ENCODE measurements around the gene PDLIM3.
"Not testable (repeated sequence)": the region's sequence is repeated elsewhere in the genome, so short reads cannot be mapped to it uniquely, and the experiment has no call there.

PDLIM3 gene

GRCh38 chr4:185515248-185515647 lies 20.1 kb downstream of the PDLIM3 start:
- DNase-seq = no peak

GRCh38 chr4:185514182-185514697 lies 21.1 kb downstream of the PDLIM3 start:
- DNase-seq = no peak

- DNase-seq = no peak
Measured at GRCh38 chr4:185513489-185514181, 21.7 kb downstream of the PDLIM3 start.

- no peak for DNase-seq
Measured at GRCh38 chr4:185512516-185512915, 22.8 kb downstream of the PDLIM3 start.

GRCh38 chr4:185511243-185511642 lies 24.1 kb downstream of the PDLIM3 start:
- not testable (repeated sequence) for DNase-seq

GRCh38 chr4:185510806-185511205 lies 24.5 kb downstream of the PDLIM3 start:
- DNase-seq = no peak

- DNase-seq = no peak
Measured at GRCh38 chr4:185508181-185508580, 27.1 kb downstream of the PDLIM3 start.

GRCh38 chr4:185506422-185506821 lies 28.9 kb downstream of the PDLIM3 start:
- no peak for DNase-seq

GRCh38 chr4:185504098-185505047 lies 30.9 kb downstream of the PDLIM3 start:
- peak; percentile 70 for DNase-seq

GRCh38 chr4:185502386-185502785 lies 32.9 kb downstream of the PDLIM3 start:
- DNase-seq = no peak

GRCh38 chr4:185500576-185500975 lies 34.7 kb downstream of the PDLIM3 start:
- no peak for DNase-seq

- no peak for DNase-seq
Measured at GRCh38 chr4:185500035-185500434, 35.3 kb downstream of the PDLIM3 start.

GRCh38 chr4:185488650-185489049 lies 46.7 kb downstream of the PDLIM3 start:
- DNase-seq = no peak

- no peak for DNase-seq
Measured at GRCh38 chr4:185481401-185481800, 53.9 kb downstream of the PDLIM3 start.

GRCh38 chr4:185480016-185480732 lies 55.1 kb downstream of the PDLIM3 start:
- DNase-seq = no peak

GRCh38 chr4:185479507-185479971 lies 55.8 kb downstream of the PDLIM3 start:
- DNase-seq = no peak

GRCh38 chr4:185473247-185473646 lies 62.1 kb downstream of the PDLIM3 start:
- no peak for DNase-seq

GRCh38 chr4:185472103-185472542 lies 63.2 kb downstream of the PDLIM3 start:
- DNase-seq = no peak

- peak; percentile 95 for DNase-seq
Measured at GRCh38 chr4:185471235-185472102, 63.8 kb downstream of the PDLIM3 start, which contains the start of gene CCDC110. Gene CCDC110, minus strand, starts transcription at chr4:185471733. Its CDS starts 50 bp downstream, at chr4:185471683.

GRCh38 chr4:185470501-185471195 lies 64.7 kb downstream of the PDLIM3 start:
- peak; percentile 61 for DNase-seq

GRCh38 chr4:185469580-185470154 lies 65.6 kb downstream of the PDLIM3 start:
- no peak for DNase-seq
